HG03432 (cell line): ENCODE measurements around the gene FOXN4.

ENCODE experiments used
- ATAC-seq: cut with Tn5 transposase; IDR thresholded peaks from one replicate; pipeline ENCODE4 v1.9.1; 2021; ENCODE audit warnings: mild to moderate bottlenecking, moderate library complexity; ENCODE audit not compliant: unreplicated experiment

The FOXN4 gene

GRCh38 chr12:109307051-109307450 lies 2.0 kb downstream of the FOXN4 start:
- no peak for ATAC-seq

GRCh38 chr12:109305547-109305946 lies 3.5 kb downstream of the FOXN4 start:
- no peak for ATAC-seq

- ATAC-seq, result no peak
Measured at GRCh38 chr12:109304485-109304884, 4.6 kb downstream of the FOXN4 start.

GRCh38 chr12:109302770-109303169 lies 6.3 kb downstream of the FOXN4 start:
- no peak for ATAC-seq

- no peak for ATAC-seq
Measured at GRCh38 chr12:109302358-109302757, 6.7 kb downstream of the FOXN4 start.

- no peak for ATAC-seq
Measured at GRCh38 chr12:109301643-109302168, 7.4 kb downstream of the FOXN4 start.

GRCh38 chr12:109299849-109300248 lies 9.2 kb downstream of the FOXN4 start:
- no peak for ATAC-seq

- no peak for ATAC-seq
Measured at GRCh38 chr12:109296431-109296830, 12.7 kb downstream of the FOXN4 start.

- no peak for ATAC-seq
Measured at GRCh38 chr12:109295764-109296425, 13.2 kb downstream of the FOXN4 start.

- no peak for ATAC-seq
Measured at GRCh38 chr12:109294286-109294796, 14.7 kb downstream of the FOXN4 start.

GRCh38 chr12:109293106-109293505 lies 16.0 kb downstream of the FOXN4 start:
- ATAC-seq, result no peak

GRCh38 chr12:109292342-109292711 lies 16.8 kb downstream of the FOXN4 start:
- ATAC-seq, result no peak

GRCh38 chr12:109291521-109292341 lies 17.4 kb downstream of the FOXN4 start:
- no peak for ATAC-seq

GRCh38 chr12:109291117-109291516 lies 18.0 kb downstream of the FOXN4 start:
- ATAC-seq, result no peak

GRCh38 chr12:109290061-109290460 lies 19.0 kb downstream of the FOXN4 start:
- ATAC-seq, result no peak

GRCh38 chr12:109289551-109289950 lies 19.5 kb downstream of the FOXN4 start:
- ATAC-seq, result no peak

- ATAC-seq, result no peak
Measured at GRCh38 chr12:109289004-109289403, 20.1 kb downstream of the FOXN4 start.

GRCh38 chr12:109288571-109288970 lies 20.5 kb downstream of the FOXN4 start:
- no peak for ATAC-seq

GRCh38 chr12:109287811-109288469 lies 21.1 kb downstream of the FOXN4 start:
- ATAC-seq, result no peak

- ATAC-seq, result no peak
Measured at GRCh38 chr12:109287181-109287580, 21.9 kb downstream of the FOXN4 start.

GRCh38 chr12:109286652-109287051 lies 22.4 kb downstream of the FOXN4 start:
- no peak for ATAC-seq
